NCI-H2196 treated with DMSO at 0.1 percent for 48 hours (cell line): Measurements from ENCODE around the gene GOLGA6L2.
"Not testable (repeated sequence)": the region's sequence is repeated elsewhere in the genome, so short reads cannot be mapped to it uniquely, and the experiment has no call there.

Experiments used
- DNase-seq: peaks from one replicate; lab custom pipeline; 2025; ENCODE audit not compliant: unreplicated experiment; lab: John Stamatoyannopoulos, UW

The GOLGA6L2 gene

DNA sequence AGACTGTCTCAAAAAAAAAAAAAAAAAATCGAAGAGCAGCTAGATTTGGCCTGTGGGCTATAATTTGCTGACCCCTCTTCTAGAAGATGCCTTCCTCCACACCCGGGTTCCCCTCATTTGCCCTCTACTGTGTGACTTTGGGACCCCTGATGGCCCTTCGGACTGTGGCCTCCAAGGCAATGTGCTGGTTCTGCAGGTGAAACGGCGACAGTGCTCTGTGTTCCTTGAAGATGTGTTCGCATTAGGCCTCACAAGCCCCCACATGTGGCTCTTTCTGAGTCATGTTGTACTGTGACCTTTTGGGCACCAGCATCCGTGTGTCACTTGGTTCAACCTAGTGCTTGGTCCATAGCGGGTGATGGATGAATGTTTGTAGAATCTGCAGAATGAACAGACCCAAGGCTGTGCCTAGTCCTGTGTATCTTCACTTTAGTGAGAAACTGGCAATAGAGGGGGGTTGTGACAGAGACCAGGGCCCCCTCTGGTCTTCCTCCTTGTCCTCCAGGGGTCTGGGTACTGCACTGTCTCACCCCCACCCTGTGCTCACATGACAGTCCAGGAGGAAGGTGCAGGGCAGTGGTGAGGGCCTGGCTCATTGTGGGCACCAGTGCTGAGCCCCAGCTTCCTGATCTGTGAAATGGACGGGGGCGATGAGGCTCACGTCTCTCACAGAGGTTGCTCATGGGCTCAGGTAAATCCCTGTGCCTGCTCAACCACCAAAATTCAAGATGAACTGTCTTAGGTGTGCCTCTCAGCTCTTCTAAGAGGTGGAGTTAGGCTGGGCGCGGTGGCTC, 22.7 kb downstream of the GOLGA6L2 start:
- no peak for DNase-seq

DNA sequence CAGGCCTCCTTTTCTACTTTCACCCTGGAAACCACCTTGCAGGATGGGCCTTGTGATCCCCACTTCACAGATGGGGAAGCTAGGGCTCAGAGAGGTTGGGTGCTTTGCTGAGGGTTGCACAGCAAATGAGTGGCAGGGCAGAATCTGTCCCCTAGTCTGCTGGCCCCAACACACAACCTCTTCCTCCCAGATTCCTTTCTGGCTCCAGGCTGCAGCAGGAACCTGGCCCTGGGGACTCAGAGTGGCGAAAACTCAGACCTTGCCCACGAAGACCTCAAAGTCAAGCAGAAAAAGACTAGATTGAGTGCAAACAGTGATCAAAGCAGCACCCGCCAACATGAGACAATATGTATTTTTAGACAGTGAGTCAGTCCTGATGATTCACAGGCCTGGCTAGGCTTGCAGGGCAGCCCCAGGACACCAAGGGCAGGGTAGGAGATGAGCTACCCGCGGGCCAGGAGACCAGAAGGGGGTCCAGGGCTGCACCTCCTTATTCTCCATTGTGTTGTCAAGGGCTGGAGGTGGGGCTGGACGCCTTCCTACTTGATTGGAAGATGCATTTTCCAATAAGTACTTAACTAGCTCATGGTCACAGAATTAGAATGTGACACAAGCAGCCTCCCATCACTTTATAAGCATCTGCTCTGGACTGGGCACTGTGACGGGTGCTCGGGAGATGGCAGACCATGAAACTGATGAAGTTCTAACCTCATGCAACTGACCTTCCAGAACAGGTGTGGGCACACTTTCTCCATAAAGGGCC, 23.9 kb downstream of the GOLGA6L2 start:
- no peak for DNase-seq

- DNase-seq: no peak
Observed at GRCh38 chr15:23422099-23422945, 24.7 kb downstream of the GOLGA6L2 start.

DNA sequence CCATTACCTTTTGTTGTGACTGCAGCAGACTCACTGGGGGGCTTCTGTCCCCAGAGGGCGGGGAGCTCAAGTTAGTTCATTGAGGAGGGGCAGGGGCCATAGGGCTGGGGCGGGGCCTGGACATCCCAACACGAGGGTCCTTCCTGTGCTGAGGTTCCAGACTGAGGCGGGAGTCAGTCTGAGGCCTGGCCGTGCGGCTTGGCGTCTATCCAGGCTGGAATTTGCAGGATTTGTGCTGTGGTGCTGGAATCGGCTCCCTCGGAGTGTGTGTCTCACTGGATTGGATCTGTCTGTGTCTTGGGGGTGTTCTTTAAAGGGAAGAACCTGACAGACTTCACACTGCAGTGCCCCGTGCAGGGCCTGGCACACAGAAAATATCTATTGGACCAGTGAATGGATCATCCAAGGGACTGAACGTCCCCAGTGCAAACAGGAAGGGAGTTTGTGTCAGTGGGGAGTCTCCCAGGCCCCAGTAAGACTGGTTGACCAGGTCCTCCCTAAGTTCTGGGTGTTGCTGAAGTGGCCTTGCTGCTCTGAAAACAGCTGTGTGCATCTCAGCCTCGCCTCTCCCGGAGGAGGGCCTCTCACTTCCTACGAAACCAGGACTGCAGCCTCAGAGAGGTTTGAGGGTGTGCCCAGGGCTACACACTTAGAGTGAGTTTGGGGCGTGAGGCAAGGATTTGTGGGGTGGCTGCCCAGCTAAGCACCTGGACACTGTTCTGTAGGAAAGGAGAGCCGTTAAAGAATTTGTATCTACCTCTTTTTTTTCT, 26.1 kb downstream of the GOLGA6L2 start:
- no peak for DNase-seq

DNA sequence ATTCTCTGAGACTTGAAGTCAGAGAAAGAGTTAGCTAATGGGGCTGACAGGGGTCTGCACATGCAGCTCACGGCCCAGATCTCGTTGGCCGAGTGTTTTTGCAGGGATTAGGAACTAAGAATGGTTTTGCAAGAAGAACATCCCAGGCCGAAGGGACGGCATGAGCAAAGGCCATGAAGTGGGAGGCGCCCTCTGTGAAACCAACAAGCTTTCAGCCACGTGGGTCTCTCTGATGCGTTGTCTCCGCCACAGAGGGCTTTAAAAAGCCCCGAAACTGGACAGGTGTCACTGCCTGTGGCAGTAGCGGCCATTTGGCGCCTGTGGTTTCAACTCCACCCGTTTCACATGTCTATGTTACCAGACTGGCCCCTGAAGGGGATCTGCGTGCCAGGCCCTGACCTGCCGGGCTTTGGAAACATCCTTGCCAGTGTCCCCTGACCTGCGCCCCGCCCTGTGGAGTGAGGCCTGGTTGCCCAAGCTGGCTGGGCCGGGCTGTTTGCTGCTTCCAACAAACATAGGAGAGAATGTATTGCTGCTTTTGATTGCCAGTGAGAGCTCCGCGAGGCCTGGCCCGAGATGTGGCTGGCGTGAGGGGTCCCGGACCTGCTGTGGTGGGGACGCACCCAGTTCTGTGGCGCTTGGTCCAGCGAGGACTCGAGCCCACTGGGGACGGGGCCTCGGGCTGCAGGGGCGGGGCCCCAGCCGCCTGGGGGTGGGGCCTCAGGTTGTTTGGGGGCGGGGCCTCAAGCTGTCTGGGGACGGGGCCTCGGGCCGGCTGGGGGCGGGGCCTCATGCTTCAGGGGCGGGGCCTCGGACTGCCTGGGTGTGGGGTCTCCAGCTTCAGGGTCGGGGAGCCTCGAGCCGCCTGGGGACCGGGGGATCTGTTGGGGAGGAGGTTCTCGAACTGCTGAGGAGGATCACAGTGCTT, 30.4 kb downstream of the GOLGA6L2 start:
- no peak for DNase-seq

GRCh38 chr15:23415866-23416265, 31.2 kb downstream of the GOLGA6L2 start:
- DNase-seq: not testable (repeated sequence)

GRCh38 chr15:23415321-23415865, 31.6 kb downstream of the GOLGA6L2 start:
- no peak for DNase-seq

GRCh38 chr15:23412881-23413600, 34.0 kb downstream of the GOLGA6L2 start:
- not testable (repeated sequence) for DNase-seq

- DNase-seq: no peak
Observed at GRCh38 chr15:23411841-23412240, 35.2 kb downstream of the GOLGA6L2 start.

DNA sequence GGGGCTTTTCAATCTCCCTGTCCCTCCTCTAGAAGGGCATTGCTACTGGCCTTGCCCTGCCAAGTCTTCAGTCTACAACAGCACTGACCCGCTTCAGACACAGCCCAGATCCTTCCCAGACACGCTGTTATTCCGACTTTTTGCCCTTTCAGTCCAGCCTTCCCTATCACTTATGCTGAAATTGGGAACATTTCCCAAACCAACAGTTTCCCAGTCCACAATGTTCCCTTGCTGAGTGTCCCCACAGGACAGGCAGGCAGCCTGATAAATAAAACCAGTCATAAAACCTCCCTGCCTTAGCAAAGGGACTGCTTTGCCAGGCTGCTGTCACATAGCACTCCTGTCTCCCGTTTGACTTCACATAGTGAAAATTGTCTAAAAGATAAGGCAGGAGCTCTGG, 43.5 kb downstream of the GOLGA6L2 start:
- DNase-seq: no peak

- no peak for DNase-seq
Observed at GRCh38 chr15:23402544-23402943, 44.5 kb downstream of the GOLGA6L2 start.

DNA sequence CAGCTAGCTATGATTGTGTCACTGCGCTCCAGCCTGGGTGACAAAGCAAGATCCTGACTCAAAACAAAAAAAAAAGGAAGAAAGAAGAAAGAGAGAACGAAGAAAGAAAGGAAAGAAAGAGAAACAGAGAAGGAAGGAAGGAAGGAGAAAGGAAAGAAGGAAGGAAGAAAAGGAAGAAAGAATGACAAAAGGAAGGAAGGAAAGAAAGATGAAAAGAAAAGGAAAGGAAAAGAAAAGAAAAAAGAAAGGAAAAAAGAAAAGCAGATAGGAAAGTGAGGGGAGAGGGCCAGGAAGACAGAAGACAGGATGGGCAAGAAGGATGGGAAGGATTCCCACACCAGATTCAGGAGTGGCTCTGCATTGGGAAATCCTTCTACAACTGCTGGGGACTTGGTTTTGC, 44.9 kb downstream of the GOLGA6L2 start:
- no peak for DNase-seq

DNA sequence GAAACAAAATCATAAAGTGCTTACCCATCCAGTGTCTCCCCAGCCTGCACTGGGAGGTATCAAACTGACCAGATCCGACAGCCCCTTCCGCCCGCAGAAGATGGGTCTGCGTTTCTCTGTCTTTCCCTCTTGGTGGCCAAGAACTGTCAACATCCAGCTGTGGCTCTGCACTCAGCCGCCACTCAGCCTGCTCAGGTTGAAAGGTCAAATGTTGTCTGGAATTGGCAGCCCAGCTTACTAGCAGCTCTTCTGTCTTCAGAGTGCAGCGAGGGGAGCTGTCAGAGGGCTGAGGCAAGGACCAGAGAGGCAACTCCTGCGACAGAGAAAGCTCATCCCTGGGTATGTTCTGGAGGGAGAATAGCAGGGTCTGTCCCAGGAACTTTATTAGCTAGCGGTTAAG, 45.4 kb downstream of the GOLGA6L2 start:
- no peak for DNase-seq

DNA sequence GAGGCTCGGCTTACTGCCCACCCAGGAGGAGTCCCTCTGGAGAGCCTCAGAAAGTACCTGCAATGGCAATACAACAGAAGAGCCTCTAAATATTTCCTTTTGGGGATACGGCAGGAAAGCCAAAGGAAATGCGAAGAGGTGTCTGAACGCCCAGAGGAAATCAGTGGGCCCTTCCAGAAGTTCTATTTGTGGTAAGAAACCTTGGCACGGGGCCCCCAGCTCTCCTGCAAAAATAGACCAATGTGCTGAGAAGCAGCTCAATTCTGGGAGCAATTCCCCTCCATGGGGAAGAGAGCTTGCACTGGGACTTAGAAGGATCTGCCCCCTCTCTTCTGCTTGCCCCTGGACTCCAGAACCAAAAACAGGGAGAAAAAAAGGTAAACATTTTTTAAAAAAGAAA, 47.8 kb downstream of the GOLGA6L2 start:
- not testable (repeated sequence) for DNase-seq

DNA sequence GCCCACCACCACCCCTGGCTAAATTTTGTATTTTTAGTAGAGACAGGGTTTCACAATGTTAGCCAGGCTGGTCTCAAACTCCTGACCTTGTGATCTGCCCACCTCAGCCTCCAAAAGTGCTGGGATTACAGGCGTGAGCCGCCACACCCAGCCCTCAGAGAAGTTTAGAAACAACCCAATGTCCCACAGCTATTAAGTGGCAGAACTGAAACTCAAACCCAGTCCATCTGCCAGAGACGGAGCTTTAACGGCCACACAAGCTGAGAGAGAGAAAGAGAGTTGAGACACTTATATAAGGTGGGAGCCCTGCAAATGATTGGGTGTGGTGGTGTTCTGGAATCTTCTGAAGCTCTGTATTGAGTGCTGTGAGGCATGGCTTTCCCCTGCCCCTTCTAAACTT, 48.7 kb downstream of the GOLGA6L2 start:
- not testable (repeated sequence) for DNase-seq

GRCh38 chr15:23397779-23398178, 49.3 kb downstream of the GOLGA6L2 start:
- DNase-seq: no peak

GRCh38 chr15:23395832-23396231, 51.2 kb downstream of the GOLGA6L2 start:
- DNase-seq: no peak

GRCh38 chr15:23395030-23395692, 51.9 kb downstream of the GOLGA6L2 start:
- no peak for DNase-seq
